Iris pigment epithelial cell (primary cell): Measurements from ENCODE around the gene PLXNA2.

Source experiments
- DNase-seq: peaks from one replicate; pipeline ENCODE4 v3.0.0-alpha.2; 2011; ENCODE audit warnings: low read depth

The PLXNA2 gene

GRCh38 chr1:208268541-208269337, 24.6 kb upstream of the PLXNA2 start:
- DNase-seq: no peak

DNA sequence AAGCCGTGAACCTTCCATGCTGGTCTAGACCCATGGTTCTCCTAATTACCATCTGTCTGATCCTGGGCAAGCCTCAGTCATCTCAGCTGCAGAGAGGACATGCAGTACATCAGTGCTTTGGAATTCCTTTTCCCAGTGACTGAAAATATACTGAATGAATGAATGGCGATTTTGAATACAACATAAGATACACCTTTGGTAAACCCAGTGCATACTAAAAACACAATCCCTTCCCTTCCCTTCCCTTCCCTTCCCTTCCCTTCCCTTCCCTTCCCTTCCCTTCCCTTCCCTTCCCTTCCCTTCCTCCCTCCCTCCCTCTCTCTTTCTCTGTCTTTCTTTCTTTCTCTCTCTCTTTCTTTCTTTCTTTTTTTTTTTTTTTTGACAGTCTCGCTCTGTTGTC, 21.3 kb upstream of the PLXNA2 start:
- DNase-seq: no peak

DNA sequence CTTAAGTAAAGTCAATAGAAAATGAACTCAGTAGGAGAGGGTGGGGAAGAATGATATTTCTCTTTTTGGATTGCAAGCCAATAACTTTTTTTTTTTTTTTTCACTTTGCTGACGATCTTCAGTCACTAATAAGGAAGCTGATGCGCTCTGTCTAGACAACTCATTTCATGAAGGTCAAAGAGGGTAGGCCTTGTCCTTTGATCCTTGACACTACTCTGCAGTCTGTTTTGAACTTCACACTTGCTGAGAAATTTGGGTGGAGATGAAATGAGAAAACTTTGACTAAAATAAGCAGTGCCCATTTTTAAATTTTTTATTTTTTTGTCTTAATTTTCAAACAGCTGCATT, 20.9 kb upstream of the PLXNA2 start:
- DNase-seq: no peak

DNA sequence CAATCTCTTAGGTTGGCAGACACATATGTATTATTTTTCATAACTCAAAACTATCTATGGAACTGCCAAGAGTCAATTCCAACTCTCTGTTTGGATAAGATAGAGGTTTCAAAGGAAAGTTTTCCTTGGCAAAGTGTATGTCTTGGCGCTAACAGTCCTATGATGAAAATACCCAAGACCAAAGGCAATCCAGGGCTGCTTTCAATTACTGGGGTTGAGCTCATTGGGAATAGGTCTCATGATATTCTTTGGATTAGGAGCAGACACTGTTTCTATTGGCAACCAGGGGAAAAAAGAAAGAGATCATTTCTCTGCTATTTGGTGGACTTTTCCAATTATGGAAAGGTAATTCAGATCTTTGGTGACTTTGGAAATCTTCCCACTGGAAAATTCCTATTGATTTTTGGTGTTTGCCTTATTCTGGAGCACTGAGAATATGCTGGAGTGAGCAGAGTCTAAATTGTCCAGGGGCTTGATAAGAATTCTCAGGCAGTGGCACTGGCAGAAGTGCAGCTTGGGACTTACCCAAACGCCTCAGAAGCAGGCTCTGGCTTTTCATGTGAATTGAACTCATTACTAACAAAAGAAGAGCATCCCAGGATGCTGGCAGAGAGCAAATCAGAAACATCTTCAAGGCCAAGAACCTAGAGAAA, 20.4 kb upstream of the PLXNA2 start:
- no peak for DNase-seq

DNA sequence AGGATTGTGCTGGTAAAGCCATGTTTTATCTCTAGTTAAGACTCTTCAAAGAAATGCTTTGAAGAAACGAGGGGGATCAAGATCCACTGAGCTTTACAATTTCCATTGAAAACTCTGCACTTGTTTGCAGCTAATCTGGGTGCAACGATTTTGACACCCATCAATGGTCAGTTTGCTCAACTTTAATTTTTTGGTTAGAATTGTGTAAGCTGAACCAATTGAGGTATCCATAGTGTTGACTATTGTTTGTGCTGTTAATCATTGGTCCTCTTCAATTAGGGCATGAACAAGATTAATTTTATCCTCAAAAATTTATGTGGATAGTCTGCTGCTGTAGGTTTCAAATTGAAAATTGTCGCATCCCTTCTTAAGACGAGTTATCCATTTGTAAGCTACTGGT, 17.7 kb upstream of the PLXNA2 start:
- no peak for DNase-seq

- no peak for DNase-seq
These were observed 14.1 kb upstream of the PLXNA2 start for GRCh38 chr1:208258277-208258676.

DNA sequence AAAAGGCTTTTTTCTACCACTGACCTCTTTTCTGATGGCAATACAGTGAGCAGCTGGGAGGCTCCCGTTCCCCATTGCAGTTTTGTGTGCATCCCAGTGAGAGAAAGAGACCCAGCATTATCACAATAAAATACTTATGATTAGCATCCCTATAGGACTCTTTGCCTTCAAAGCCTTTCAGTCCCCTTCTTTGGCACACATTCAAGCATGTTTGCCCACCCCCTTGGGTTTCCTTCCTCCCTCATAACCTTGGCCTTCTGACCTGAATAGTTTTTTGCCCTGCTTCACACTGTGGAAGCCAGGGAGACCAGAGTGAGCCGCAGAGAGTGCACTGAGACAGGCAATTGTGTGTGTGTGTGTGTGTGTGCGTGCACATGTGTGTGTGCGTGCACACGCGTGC, 13.2 kb upstream of the PLXNA2 start:
- DNase-seq: no peak

DNA sequence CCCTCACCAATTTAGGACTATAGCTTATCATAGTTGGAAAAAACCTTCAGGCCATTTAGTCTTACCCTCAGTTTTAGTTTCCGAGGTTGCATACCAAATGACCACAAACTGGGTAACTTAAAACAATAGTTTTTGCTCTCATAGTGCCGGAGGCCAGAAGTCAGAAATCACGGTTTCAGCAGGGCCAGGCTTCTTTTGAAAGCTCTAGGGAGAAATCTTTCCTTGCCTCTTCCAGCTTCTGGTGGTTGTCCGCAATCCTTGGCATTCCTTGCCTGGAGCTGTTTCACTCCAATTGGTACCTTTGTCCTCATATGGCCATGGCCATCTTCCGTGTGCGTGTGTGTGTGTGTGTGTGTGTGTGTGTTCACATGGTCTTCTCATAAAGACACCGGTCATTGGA, 12.4 kb upstream of the PLXNA2 start:
- DNase-seq: no peak

- DNase-seq: no peak
These were observed 11.9 kb upstream of the PLXNA2 start for GRCh38 chr1:208256091-208256490.

DNA sequence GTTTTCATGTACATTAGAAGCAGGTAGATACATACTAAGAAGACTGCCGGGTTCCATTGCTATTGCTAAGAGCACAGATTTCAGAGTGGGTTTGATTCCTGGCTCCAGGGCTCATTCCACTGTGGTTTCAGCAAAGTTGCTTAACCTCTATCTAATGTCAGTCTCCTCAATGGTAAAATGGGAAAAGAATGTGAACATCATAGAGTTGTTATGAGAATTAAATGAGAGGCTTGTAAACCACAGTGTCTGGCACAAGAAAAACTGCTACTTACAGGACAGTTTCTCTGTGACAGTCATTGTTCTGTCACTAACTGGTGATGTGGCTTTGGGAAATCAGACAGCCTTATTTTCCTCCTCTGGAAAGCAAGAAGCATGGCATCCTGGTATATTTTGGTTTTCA, 10.7 kb upstream of the PLXNA2 start:
- DNase-seq: peak; percentile 80

DNA sequence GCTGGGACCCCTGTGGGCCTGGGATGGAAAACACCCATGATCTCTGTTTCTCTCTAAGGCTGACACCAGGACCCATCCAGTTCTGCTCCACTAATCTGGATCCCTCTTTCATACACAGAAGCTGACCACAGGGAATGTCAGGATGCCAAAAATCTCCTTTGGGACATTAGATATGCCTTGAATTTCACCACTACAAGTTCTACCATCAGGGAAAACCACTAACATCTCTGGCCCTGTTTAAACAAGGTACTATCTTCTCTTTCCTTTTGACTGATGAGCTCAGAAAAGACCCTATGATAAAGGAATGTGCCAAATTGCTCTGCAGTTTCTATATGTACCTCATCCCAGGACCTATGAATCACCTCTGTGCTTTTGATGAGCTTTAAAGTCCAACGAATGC, 10.2 kb upstream of the PLXNA2 start:
- no peak for DNase-seq

- DNase-seq: no peak
These were observed 8.8 kb upstream of the PLXNA2 start for GRCh38 chr1:208252836-208253576.

DNA sequence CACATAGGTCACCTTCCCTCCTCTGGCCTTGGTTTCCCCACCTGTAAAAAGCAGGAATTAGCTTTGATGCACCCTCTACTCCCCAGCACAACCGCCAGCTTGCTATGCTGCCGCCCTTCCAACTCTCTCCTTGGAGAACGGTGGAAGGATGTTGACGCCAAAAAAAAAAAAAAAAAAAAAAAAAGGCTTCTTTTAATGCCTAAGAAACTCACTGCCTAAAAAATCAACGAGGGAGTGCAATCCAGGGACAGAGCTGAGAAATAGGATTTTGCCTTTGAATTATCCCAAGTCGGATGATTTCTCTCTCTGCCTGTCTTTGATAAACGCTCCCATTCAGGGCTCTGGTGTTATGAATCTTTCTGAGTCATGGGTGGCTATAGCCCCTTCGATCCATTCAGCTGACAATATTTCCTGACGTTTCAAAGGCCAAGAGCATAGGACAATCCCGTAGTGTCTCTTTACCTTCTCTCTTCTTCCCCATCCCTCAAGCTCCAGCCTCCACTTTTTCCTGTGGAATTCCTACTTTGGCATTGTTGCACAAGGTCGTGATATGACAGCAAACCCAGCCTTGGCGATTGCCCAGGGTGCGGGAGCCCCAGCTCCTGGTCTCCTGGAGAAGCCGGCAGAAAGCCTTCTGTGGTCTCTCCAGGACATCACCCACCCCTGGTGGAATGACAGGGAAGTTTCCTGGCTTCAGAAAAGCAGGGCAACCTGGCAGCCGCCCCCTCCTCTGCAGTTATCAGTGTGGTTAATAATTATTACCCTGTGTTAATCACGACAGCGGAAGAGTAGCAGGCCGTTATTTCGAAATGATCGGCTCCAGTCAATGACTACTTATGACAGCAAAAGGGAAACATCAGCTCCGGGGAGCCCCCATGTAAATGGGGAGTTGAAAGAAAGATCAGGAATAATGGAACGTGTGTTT, 8.0 kb upstream of the PLXNA2 start:
- peak; percentile 21 for DNase-seq

GRCh38 chr1:208251015-208251414, 6.8 kb upstream of the PLXNA2 start:
- no peak for DNase-seq

- DNase-seq: no peak
These were observed 6.4 kb upstream of the PLXNA2 start for GRCh38 chr1:208250613-208251012.

DNA sequence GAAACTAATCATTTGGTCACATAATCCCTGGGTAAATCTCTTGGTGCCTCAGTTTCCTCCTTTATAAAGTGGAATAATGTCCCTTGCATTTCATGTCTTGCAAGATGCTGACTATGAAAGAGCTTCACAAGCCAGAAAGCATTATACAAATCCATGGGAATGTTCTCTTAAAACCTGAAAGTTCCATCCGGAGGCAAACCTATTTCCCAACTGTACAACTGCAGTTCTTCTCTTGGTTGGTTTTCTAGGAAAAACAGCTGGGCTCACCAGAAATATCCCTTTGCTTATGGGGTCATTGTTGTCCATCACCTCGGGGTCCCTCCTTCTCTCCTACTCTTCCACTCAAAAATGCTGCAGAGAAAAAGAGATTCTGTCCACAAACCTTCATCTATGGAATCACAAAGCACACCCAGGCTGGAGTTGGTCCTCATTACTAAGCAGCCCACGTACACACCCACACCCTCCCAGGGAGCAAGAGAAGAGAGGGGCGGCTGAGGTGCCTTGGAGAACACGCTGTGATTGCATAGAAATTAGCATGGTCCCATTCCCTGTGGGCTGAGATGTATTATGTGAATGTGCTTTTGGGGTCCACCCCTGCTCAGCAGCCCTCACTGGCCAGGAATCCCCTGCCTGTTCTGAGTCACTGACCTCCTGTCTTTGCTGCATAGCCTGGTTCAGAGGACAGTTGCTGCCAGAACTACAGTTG, 5.0 kb upstream of the PLXNA2 start:
- DNase-seq: no peak

- DNase-seq: no peak
These were observed 4.2 kb upstream of the PLXNA2 start for GRCh38 chr1:208248307-208248801.

DNA sequence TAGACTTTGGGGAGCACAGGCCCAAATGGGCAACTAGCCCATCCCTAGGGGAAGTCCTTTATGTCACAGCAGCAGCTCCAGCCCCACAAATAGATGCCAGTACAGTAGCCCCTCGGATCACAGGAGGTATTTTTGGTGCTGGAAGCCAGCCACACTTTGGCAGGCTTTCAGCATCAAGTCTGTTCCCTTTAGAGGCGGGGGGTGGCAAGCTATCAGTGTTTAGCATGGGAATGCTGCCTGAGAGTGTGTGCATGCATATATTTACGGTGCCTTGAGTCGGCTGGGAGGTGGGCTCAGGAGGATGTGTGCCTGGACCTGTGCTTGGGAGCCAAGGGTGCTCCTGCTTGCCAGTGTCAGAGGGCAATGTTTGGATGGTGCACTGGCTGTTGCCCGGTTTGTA, 3.5 kb upstream of the PLXNA2 start:
- no peak for DNase-seq

- DNase-seq: peak; percentile 95
These were observed 1.1 kb upstream of the PLXNA2 start for GRCh38 chr1:208245185-208245705.

DNA sequence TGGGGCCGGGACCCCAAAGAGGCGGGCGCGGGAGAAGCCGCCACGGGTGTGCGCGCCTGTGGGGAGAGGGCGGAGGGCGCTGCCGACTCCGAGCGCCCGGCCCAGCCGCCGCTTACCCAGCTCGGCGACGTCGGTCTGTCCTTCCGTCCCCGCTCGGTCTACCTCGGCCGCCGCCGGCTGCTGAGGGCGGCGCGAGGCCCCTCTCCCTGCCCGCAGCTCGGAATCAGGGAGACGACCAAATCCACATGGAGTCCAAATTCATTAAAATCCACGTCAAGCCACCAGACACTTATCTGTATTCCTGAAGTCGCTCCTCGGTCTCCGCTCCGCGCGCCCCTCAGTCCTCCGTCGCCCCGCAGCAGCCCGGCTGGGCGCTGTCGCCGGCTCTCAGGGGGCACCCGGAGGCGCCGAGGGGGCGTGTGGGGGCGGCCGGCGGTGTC, 637 bp downstream of the PLXNA2 start:
- no peak for DNase-seq

DNA sequence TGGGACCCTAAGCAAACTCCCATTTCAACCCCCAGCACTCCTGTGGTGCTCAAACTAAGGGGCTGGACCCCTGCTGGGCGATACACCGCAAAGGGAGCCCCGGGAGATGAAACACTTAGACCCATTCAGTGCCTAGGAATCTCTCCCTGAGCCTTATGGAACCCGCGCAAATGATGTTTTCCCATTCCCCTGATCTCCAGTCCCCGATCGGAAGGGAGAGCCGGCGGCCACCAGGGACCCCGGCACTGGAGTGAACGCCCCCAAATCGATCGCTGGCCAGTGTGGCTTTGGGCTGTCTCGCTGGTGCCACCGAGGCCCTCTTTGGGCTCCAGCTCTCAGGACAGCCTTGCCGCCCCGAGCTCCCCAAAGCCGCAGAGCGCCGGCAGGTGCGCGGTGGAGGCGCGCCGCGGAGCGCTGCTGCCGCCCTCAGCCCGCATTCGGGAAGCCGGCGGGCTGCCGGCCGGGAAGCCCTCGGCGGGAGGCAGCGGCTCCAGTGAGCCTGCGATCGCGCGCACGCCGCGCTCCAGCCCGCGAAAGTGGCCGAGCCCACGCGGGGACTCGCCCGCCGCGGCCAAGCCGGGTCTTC, 1.1 kb downstream of the PLXNA2 start:
- DNase-seq: peak; percentile 34
